Transverse colon (tissue), 4 donors: ENCODE measurements around the gene CDK10. TPM values are rescaled to one million over a fixed set of nuclear protein-coding genes. Genes with fewer than 3 reads are reported as not detected.
"Not testable (repeated sequence)": the region's sequence is repeated elsewhere in the genome, so short reads cannot be mapped to it uniquely, and the experiment has no call there.

Experiments used
- DNase-seq: peaks from one replicate; pipeline ENCODE4 v3.0.0-alpha.2; 2019
- H3K27ac ChIP-seq, 4 donors: fragments of 200-600 bp; sonication (generic); 2 replicates each; pipeline ENCODE4 v1.5.1; 2016 to 2018; ENCODE audit warnings: inconsistent platforms in 4 of 4
- H3K27me3 ChIP-seq: fragments of 200-600 bp; sonication (generic); 2 replicates; pipeline ENCODE4 v1.5.1; 2017; ENCODE audit warnings: inconsistent platforms
- H3K36me3 ChIP-seq, 4 donors: fragments of 200-600 bp; sonication (generic); 2 replicates each; pipeline ENCODE4 v1.5.1; 2017 to 2019; ENCODE audit warnings: inconsistent platforms in 4 of 4
- H3K4me1 ChIP-seq, 4 donors: fragments of 200-600 bp; sonication (generic); 2 replicates each; pipeline ENCODE4 v1.5.1; 2017 to 2020; ENCODE audit warnings: inconsistent platforms in 4 of 4
- H3K4me3 ChIP-seq, 4 donors: fragments of 200-600 bp; sonication (generic); 1 replicate in 1 of 4; 2 replicates in 3 of 4; pipeline versions ENCODE4 v1.5.1 to v1.6.1; 2017 to 2019; ENCODE audit warnings: inconsistent platforms in 4 of 4
- H3K9me3 ChIP-seq, 2 donors: fragments of 200-600 bp; sonication (generic); 2 replicates each; pipeline ENCODE4 v1.5.1; 2017 to 2019; ENCODE audit warnings: inconsistent platforms in 2 of 2
- CTCF ChIP-seq, 5 experiments: fragments of 200-600 bp in 3 of 5; fragments of 450-650 bp in 2 of 5; sonication (generic) in 3 of 5; IDR thresholded peaks; 1 replicate in 2 of 5; 2 replicates in 3 of 5; pipeline ENCODE4 v1.5.1; 2016 to 2017; ENCODE audit warnings: antibody characterized with exemption in 5 of 5, inconsistent platforms in 3 of 5, mild to moderate bottlenecking in 2 of 5, moderate library complexity in 1 of 5
- EP300 ChIP-seq: sonication (generic); formaldehyde crosslinking; IDR thresholded peaks from one replicate; pipeline ENCODE4 v1.6.1; 2017; ENCODE audit warnings: antibody characterized with exemption, low read depth
- POLR2A ChIP-seq: fragments of 450-650 bp; IDR thresholded peaks from one replicate; pipeline ENCODE4 v1.6.1; 2016; ENCODE audit warnings: antibody characterized with exemption, mild to moderate bottlenecking, moderate library complexity
- POLR2AphosphoS5 ChIP-seq, 3 donors: sonication (generic); formaldehyde crosslinking; IDR thresholded peaks; one replicate each; pipeline ENCODE4 v1.6.1; 2016; ENCODE audit warnings: antibody characterized with exemption in 3 of 3
- WGBS, 2 donors: methylation state at CpG; one replicate each; pipeline ENCODE4 v1.1.5; 2018; ENCODE audit warnings: low coverage in 1 of 2; 5-methylcytosine and 5-hydroxymethylcytosine counted together
- in situ Hi-C, 4 donors: fragments of 200-750 bp; cut with MboI; loops; one replicate each; pipeline versions ENCODE4 v1.15.0 to v1.15.1; 2017; ENCODE audit warnings: low sequenced_read_pairs in 3 of 4, low pct_ligation_motif_present in 1 of 4, low pct_unique_long_range_greater_than_20kb in 1 of 4
- intact Hi-C: fragments of 100-400 bp; cut with DNase I; formaldehyde crosslinking; loops from one replicate; pipeline ENCODE4 v1.15.1; 2023; ENCODE audit warnings: low total_unique reads
- total RNA-seq, 4 donors: library from RNA; depleted of rRNA; stranded (reverse); fragments of >200 nt; gene quantifications; one replicate each; pipeline ENCODE4 v1.1.0, GENCODE V29; 2016

CDK10 gene
- total RNA-seq, 4 donors from 2014 or later = 69.6 to 304 (median 74.2) TPM

GRCh38 chr16:89693931-89694783 lies 7.7 kb downstream of the CDK10 start:
- H3K27me3 ChIP-seq = no peaks in the 10 kb centered on the region
- in situ Hi-C loops = no loop called here
- peaks cover 0 to 22% (median 9%) of the 10 kb centered on the region in 4 donors for H3K36me3 ChIP-seq
- WGBS, 2 donors = 93% methylated on average over 22 of the region's 32 CpGs; no CpG with 5 or more reads in 1 of the 2 donors
- H3K4me3 ChIP-seq = no peak overlapping the region
- H3K4me1 ChIP-seq = peaks cover 0 to 4% (median 0%) of the 10 kb centered on the region in 4 donors
- intact Hi-C loops = no loop called here
- no peak for TF ChIP-seq POLR2A
- no peak for TF ChIP-seq POLR2AphosphoS5 (IDR thresholded peaks at IDR 0.05)
- TF ChIP-seq EP300 = no peak
- TF ChIP-seq CTCF (IDR thresholded peaks at IDR 0.05) = no peak
- peak overlapping the region in 1 of 4 donors; percentile 34 for H3K27ac ChIP-seq
- H3K9me3 ChIP-seq = no peaks in the 10 kb centered on the region
- DNase-seq = no peak

GRCh38 chr16:89694784-89695085 lies 8.2 kb downstream of the CDK10 start:
- DNase-seq, in situ Hi-C loops: not testable (repeated sequence)

GRCh38 chr16:89695086-89695874 lies 8.8 kb downstream of the CDK10 start:
- no peak for DNase-seq
- TF ChIP-seq CTCF (IDR thresholded peaks at IDR 0.05) (no peak), POLR2A (no peak), POLR2AphosphoS5 (IDR thresholded peaks at IDR 0.05) (no peak), EP300 (no peak)
- in situ Hi-C loops (no loop called here), intact Hi-C loops (no loop called here)
- H3K36me3 ChIP-seq = peaks cover 0 to 22% (median 7%) of the 10 kb centered on the region in 4 donors
- no peaks in the 10 kb centered on the region for H3K9me3 ChIP-seq
- H3K27ac ChIP-seq = peak overlapping the region in 1 of 4 donors; percentile 34
- no peak overlapping the region for H3K4me3 ChIP-seq
- peaks cover 4 to 13% (median 8%) of the 10 kb centered on the region in 4 donors for H3K4me1 ChIP-seq
- WGBS, 2 donors = 68 to 92% methylated on average over 4 to 19 of the region's 31 CpGs
- no peaks in the 10 kb centered on the region for H3K27me3 ChIP-seq

More at GRCh38 chr16:89694784-89695085, 8.2 kb downstream of the CDK10 start:
- intact Hi-C loops, H3K4me1 ChIP-seq, H3K27me3 ChIP-seq, H3K9me3 ChIP-seq, H3K4me3 ChIP-seq: not testable (repeated sequence)
- Histone ChIP-seq H3K27ac (peak overlapping the region in 1 of 4 donors; percentile 34), H3K36me3 (peaks cover 0 to 22% (median 7%) of the 10 kb centered on the region in 4 donors)
- WGBS, 2 donors = 92% methylated on average over 6 of the region's 23 CpGs; no CpG with 5 or more reads in 1 of the 2 donors

- no peak for DNase-seq
- TF ChIP-seq POLR2A (no peak), CTCF (IDR thresholded peaks at IDR 0.05) (no peak), POLR2AphosphoS5 (IDR thresholded peaks at IDR 0.05) (no peak), EP300 (no peak)
- Histone ChIP-seq H3K27me3 (no peaks in the 10 kb centered on the region), H3K4me3 (no peak overlapping the region), H3K4me1 (peaks cover 4 to 21% (median 16%) of the 10 kb centered on the region in 4 donors), H3K9me3 (no peaks in the 10 kb centered on the region), H3K36me3 (peaks cover 0 to 22% (median 7%) of the 10 kb centered on the region in 4 donors), H3K27ac (no peak overlapping the region)
- intact Hi-C loops = no loop called here
- in situ Hi-C loops = no loop called here
- WGBS, 2 donors = 80% methylated on average over 20 of the region's 25 CpGs; no CpG with 5 or more reads in 1 of the 2 donors
Observed at GRCh38 chr16:89695875-89696669, 9.6 kb downstream of the CDK10 start.
